PC-3 (cell line): Measurements from ENCODE around the gene TM9SF1. TPM values are rescaled to one million over a fixed set of nuclear protein-coding genes. Genes with fewer than 3 reads are reported as not detected.

Experiments used
- ATAC-seq: fragments of 200-7000 bp; cut with Tn5 transposase; 2 replicates; pipeline ENCODE4 v1.9.1; 2020; ENCODE audit warnings: mild to moderate bottlenecking, moderate library complexity
- BruUV-seq: library from RNA; stranded (reverse); fragments of 400-500 nt; replicated peaks from 2 replicates; lab custom pipeline; 2021; lab: Mats Ljungman, UMichigan
- CTCF ChIA-PET: fragments of 300-600 bp; sonication (Branson Sonifier 250); formaldehyde crosslinking; loops from one replicate; lab custom pipeline; 2022; ENCODE audit warnings: antibody characterized with exemption; lab: Charles Lee
- POLR2A ChIA-PET: fragments of 300-600 bp; sonication (Branson Sonifier 250); formaldehyde crosslinking; loops from one replicate; lab custom pipeline; 2022; ENCODE audit warnings: antibody characterized with exemption; ENCODE audit not compliant: unreplicated experiment; lab: Charles Lee
- DNase-seq: peaks from one replicate; pipeline ENCODE4 v3.0.0-alpha.2; 2015
- H2AFZ ChIP-seq: fragments of 300-600 bp; sonication (generic); 2 replicates; pipeline ENCODE4 v1.6.0; 2016; ENCODE audit warnings: antibody characterized with exemption, low read length
- H3F3A ChIP-seq: fragments of 300-600 bp; sonication (generic); one replicate; pipeline ENCODE4 v1.6.0; 2017; ENCODE audit warnings: antibody characterized with exemption, low read length, control low read depth, mild to moderate bottlenecking; ENCODE audit not compliant: unreplicated experiment
- H3K27ac ChIP-seq: fragments of 300-600 bp; sonication (generic); 2 replicates; pipeline ENCODE4 v1.5.1; 2016; ENCODE audit warnings: mild to moderate bottlenecking, low read length
- H3K27me3 ChIP-seq: fragments of 300-600 bp; sonication (generic); 2 replicates; pipeline ENCODE4 v1.6.1; 2016; ENCODE audit warnings: low read length, mixed read lengths
- H3K36me3 ChIP-seq: fragments of 300-600 bp; sonication (generic); 2 replicates; pipeline ENCODE4 v1.6.1; 2016; ENCODE audit warnings: low read depth, mixed run types, low read length, mixed read lengths
- H3K4me1 ChIP-seq: fragments of 300-600 bp; sonication (generic); 2 replicates; pipeline ENCODE4 v1.5.1; 2016; ENCODE audit warnings: low read length; ENCODE audit not compliant: insufficient read depth
- H3K4me2 ChIP-seq: fragments of 300-600 bp; sonication (generic); 2 replicates; pipeline ENCODE4 v1.6.0; 2016; ENCODE audit warnings: low read length
- H3K4me3 ChIP-seq: fragments of 300-600 bp; sonication (generic); 2 replicates; pipeline ENCODE4 v1.5.1; 2016; ENCODE audit warnings: mild to moderate bottlenecking, low read length, mixed read lengths
- H3K79me2 ChIP-seq: fragments of 300-600 bp; sonication (generic); 2 replicates; pipeline ENCODE4 v1.6.1; 2017; ENCODE audit warnings: low read length, mixed read lengths
- H3K9ac ChIP-seq: fragments of 300-600 bp; sonication (generic); 2 replicates; pipeline ENCODE4 v1.6.0; 2016; ENCODE audit warnings: mild to moderate bottlenecking, low read length
- H3K9me2 ChIP-seq: fragments of 300-600 bp; sonication (generic); replicated peaks from 2 replicates; pipeline ENCODE4 v1.6.1; 2016; ENCODE audit warnings: mixed run types, low read length, mixed read lengths
- H3K9me3 ChIP-seq: fragments of 300-600 bp; sonication (generic); 2 replicates; pipeline ENCODE4 v1.6.1; 2016; ENCODE audit warnings: low read length, mixed read lengths
- H4K20me1 ChIP-seq: fragments of 300-600 bp; sonication (generic); 2 replicates; pipeline ENCODE4 v1.6.1; 2016; ENCODE audit warnings: low read length, mixed read lengths
- EZH2 ChIP-seq: fragments of 300-600 bp; sonication (generic); IDR thresholded peaks from one replicate; pipeline ENCODE4 v1.6.1; 2017; ENCODE audit warnings: antibody characterized with exemption, mild to moderate bottlenecking, low read length; ENCODE audit not compliant: unreplicated experiment
- EZH2phosphoT487 ChIP-seq: fragments of 300-600 bp; sonication (generic); IDR thresholded peaks from 2 replicates; pipeline ENCODE4 v1.6.1; 2018; ENCODE audit warnings: mild to moderate bottlenecking, antibody characterized with exemption, low read length, borderline replicate concordance
- intact Hi-C: fragments of 100-400 bp; cut with micrococcal nuclease; formaldehyde crosslinking; loops from 2 replicates; pipeline ENCODE4 v1.9.0; 2023
- total RNA-seq: library from RNA; depleted of rRNA; stranded (reverse); fragments of >200 nt; gene quantifications from 2 replicates; pipeline ENCODE4 v1.2.3, GENCODE V29; 2014
- TF ChIP-seq, protein P1 (sequence below): fragments of 300-600 bp; sonication (generic); conservative IDR thresholded peaks from 2 replicates; pipeline ENCODE4 v1.5.1; 2017; ENCODE audit warnings: antibody characterized with exemption, low read depth, mild to moderate bottlenecking, low read length

The TM9SF1 gene
- total RNA-seq, 1 experiment from 2014 or later, result 52.1 TPM

DNA sequence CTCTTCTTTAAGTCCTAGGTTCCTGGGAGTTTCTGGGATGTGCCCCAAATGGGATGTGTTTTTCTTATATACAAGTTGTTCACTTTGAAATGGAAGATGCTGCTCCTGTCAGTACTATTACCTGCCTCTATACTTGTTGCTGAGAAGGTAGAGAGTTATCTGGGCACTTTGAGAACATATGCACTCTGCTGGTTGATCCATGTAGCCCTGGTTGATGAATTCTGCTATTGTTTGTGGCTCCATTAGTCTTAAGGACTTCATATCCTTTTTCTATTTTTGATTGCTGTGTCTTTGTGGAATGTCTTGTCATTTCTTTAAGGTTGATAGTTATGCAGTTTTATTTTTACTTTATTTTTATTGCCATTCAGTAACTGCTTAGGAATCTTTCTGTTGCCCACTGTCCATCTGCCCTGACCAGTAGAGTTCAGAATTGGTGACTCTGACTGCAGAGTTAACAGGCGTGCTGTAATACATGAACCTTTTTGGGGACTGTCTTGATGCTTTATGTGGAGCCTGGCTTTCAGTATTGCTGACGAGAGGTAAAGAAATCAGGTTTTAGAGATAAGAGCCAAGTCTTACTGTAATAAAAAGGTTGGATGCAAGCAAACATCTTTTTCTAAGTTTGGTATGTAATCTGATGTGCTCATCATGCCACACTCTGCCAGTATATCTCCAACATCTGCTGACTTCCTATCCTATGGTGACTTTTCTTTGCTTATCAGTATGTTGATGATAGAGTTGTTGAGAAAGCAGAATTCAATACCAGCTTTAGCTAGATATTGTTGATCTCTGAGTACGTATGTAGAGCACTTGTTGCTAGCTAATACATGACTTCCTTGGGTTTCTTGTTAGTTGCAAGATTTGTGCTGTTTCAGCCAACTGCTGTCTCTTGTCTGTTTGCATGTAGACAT is 39.1 kb upstream of the TM9SF1 start:
- Histone ChIP-seq H2AFZ (no peak overlapping the region), H3K36me3 (peaks cover 30% of the 10 kb centered on the region), H3K9me3 (no peaks in the 10 kb centered on the region), H3K27ac (no peak overlapping the region), H3K27me3 (no peaks in the 10 kb centered on the region), H3K4me2 (peak overlapping the region; percentile 97), H3K9me2 (no peaks in the 10 kb centered on the region), H4K20me1 (no peaks in the 10 kb centered on the region), H3K79me2 (peaks cover 51% of the 10 kb centered on the region), H3K9ac (no peak overlapping the region), H3F3A (no peaks in the 10 kb centered on the region), H3K4me3 (peak overlapping the region; percentile 98), H3K4me1 (peaks cover 41% of the 10 kb centered on the region)
- CTCF ChIA-PET, result no interaction called here
- intact Hi-C loops, result no loop called here
- POLR2A ChIA-PET, result interaction anchor here (0.5 kb wide), 1 partner anchor 1139 kb away, joined by 4 read pairs; the partner anchor contains the start of gene C14orf119
- DNase-seq (no peak), ATAC-seq (no peak)
- no peak for TF ChIP-seq EZH2phosphoT487
- TF ChIP-seq, protein P1, sequence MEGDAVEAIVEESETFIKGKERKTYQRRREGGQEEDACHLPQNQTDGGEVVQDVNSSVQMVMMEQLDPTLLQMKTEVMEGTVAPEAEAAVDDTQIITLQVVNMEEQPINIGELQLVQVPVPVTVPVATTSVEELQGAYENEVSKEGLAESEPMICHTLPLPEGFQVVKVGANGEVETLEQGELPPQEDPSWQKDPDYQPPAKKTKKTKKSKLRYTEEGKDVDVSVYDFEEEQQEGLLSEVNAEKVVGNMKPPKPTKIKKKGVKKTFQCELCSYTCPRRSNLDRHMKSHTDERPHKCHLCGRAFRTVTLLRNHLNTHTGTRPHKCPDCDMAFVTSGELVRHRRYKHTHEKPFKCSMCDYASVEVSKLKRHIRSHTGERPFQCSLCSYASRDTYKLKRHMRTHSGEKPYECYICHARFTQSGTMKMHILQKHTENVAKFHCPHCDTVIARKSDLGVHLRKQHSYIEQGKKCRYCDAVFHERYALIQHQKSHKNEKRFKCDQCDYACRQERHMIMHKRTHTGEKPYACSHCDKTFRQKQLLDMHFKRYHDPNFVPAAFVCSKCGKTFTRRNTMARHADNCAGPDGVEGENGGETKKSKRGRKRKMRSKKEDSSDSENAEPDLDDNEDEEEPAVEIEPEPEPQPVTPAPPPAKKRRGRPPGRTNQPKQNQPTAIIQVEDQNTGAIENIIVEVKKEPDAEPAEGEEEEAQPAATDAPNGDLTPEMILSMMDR, result no peak
- TF ChIP-seq EZH2, result no peak
- no TSS peak for BruUV-seq

GRCh38 chr14:24233538-24233866 is 38.3 kb upstream of the TM9SF1 start:
- no TSS peak for BruUV-seq
- H3K27ac ChIP-seq, result no peak overlapping the region
- TF ChIP-seq EZH2, result no peak
- TF ChIP-seq, protein P1, result no peak
- no peak for TF ChIP-seq EZH2phosphoT487

More at GRCh38 chr14:24233538-24233866, 38.3 kb upstream of the TM9SF1 start:
- H3K4me2 ChIP-seq, result peak overlapping the region; percentile 97
- peaks cover 60% of the 10 kb centered on the region for H3K79me2 ChIP-seq
- H3K4me1 ChIP-seq, result peaks cover 33% of the 10 kb centered on the region
- no peaks in the 10 kb centered on the region for H3F3A ChIP-seq
- H3K36me3 ChIP-seq, result peaks cover 24% of the 10 kb centered on the region
- no peaks in the 10 kb centered on the region for H3K27me3 ChIP-seq
- DNase-seq, result no peak
- no peak overlapping the region for H2AFZ ChIP-seq
- ChIA-PET CTCF (no interaction called here), POLR2A (no interaction called here)
- intact Hi-C loops, result loop anchor here (2.0 kb wide), 1 partner anchor 17 kb away; the partner anchor contains the start of gene MDP1
- H3K4me3 ChIP-seq, result peak overlapping the region; percentile 98
- no peaks in the 10 kb centered on the region for H3K9me2 ChIP-seq
- peak overlapping the region; percentile 92 for H3K9ac ChIP-seq
- no peaks in the 10 kb centered on the region for H3K9me3 ChIP-seq
- no peaks in the 10 kb centered on the region for H4K20me1 ChIP-seq
- ATAC-seq, result no peak
